Tibial artery (tissue), 4 donors: Measurements from ENCODE around the gene PSD.

ENCODE experiments used
- DNase-seq, 2 donors: peaks; one replicate each; pipeline ENCODE4 v3.0.0-alpha.2; 2019
- H3K27ac ChIP-seq, 2 donors: fragments of 200-600 bp; sonication (generic) in 1 of 2; 1 replicate in 1 of 2; 2 replicates in 1 of 2; pipeline ENCODE4 v1.5.1; 2018 to 2019; ENCODE audit warnings: mild to moderate bottlenecking in 1 of 2
- H3K27me3 ChIP-seq, 2 donors: fragments of 200-600 bp; sonication (generic) in 1 of 2; one replicate each; pipeline versions ENCODE4 v1.5.1 to v1.6.0; 2016 to 2019
- H3K36me3 ChIP-seq, 3 donors: fragments of 200-600 bp; sonication (generic) in 2 of 3; one replicate each; pipeline ENCODE4 v1.5.1; 2016 to 2019; ENCODE audit warnings: mild to moderate bottlenecking in 2 of 3
- H3K4me1 ChIP-seq, 4 donors: fragments of 200-600 bp; sonication (generic) in 2 of 4; 1 replicate in 3 of 4; 2 replicates in 1 of 4; pipeline ENCODE4 v1.5.1; 2016 to 2019
- H3K4me3 ChIP-seq, 2 donors: fragments of 200-600 bp; sonication (generic) in 1 of 2; 1 replicate in 1 of 2; 2 replicates in 1 of 2; pipeline ENCODE4 v1.5.1; 2018 to 2019; ENCODE audit warnings: mild to moderate bottlenecking in 2 of 2
- H3K9me3 ChIP-seq, 3 donors: fragments of 200-600 bp; sonication (generic) in 1 of 3; one replicate each; pipeline ENCODE4 v1.5.1; 2016 to 2019
- CTCF ChIP-seq, 2 experiments: fragments of 200-600 bp in 1 of 2; fragments of 450-650 bp in 1 of 2; IDR thresholded peaks; one replicate each; pipeline ENCODE4 v1.5.1; 2017 to 2019; ENCODE audit warnings: antibody characterized with exemption in 2 of 2, mild to moderate bottlenecking in 1 of 2, moderate library complexity in 1 of 2
- intact Hi-C: fragments of 100-400 bp; cut with DNase I; formaldehyde crosslinking; loops from one replicate; pipeline ENCODE4 v1.15.0; 2023; ENCODE audit warnings: low total_unique reads

The PSD gene

GRCh38 chr10:102384053-102384452, 34.5 kb downstream of the PSD start:
- Histone ChIP-seq H3K9me3 (no peaks in the 10 kb centered on the region), H3K4me1 (peaks cover 0 to 11% (median 4%) of the 10 kb centered on the region in 4 donors), H3K36me3 (peaks cover 30 to 45% (median 40%) of the 10 kb centered on the region in 3 donors), H3K4me3 (no peak overlapping the region), H3K27ac (no peak overlapping the region), H3K27me3 (no peaks in the 10 kb centered on the region)
- intact Hi-C loops: no loop called here
- TF ChIP-seq CTCF (IDR thresholded peaks at IDR 0.05): no peak
- DNase-seq: no peak

GRCh38 chr10:102382871-102383270, 35.7 kb downstream of the PSD start:
- intact Hi-C loops: no loop called here
- Histone ChIP-seq H3K9me3 (no peaks in the 10 kb centered on the region), H3K36me3 (peaks cover 41 to 57% (median 52%) of the 10 kb centered on the region in 3 donors)

GRCh38 chr10:102381983-102382382, 36.6 kb downstream of the PSD start:
- Histone ChIP-seq H3K36me3 (peaks cover 45 to 66% (median 58%) of the 10 kb centered on the region in 3 donors), H3K27ac (no peak overlapping the region), H3K9me3 (no peaks in the 10 kb centered on the region), H3K4me3 (no peak overlapping the region), H3K27me3 (no peaks in the 10 kb centered on the region), H3K4me1 (peaks cover 0 to 11% (median 4%) of the 10 kb centered on the region in 4 donors)
- intact Hi-C loops: no loop called here
- no peak for DNase-seq
- no peak for TF ChIP-seq CTCF (IDR thresholded peaks at IDR 0.05)

More at GRCh38 chr10:102382871-102383270, 35.7 kb downstream of the PSD start:
- no peak for DNase-seq
- no peak overlapping the region for H3K4me3 ChIP-seq
- no peak for TF ChIP-seq CTCF (IDR thresholded peaks at IDR 0.05)
- no peaks in the 10 kb centered on the region for H3K27me3 ChIP-seq
- H3K4me1 ChIP-seq: peaks cover 0 to 11% (median 4%) of the 10 kb centered on the region in 4 donors
- H3K27ac ChIP-seq: no peak overlapping the region

- Histone ChIP-seq H3K4me3 (no peak overlapping the region), H3K36me3 (peaks cover 69 to 92% (median 83%) of the 10 kb centered on the region in 3 donors), H3K27me3 (no peaks in the 10 kb centered on the region), H3K9me3 (no peaks in the 10 kb centered on the region), H3K4me1 (no peaks in the 10 kb centered on the region), H3K27ac (no peak overlapping the region)
- intact Hi-C loops: no loop called here
- TF ChIP-seq CTCF (IDR thresholded peaks at IDR 0.05): no peak
- DNase-seq: no peak
Observed at GRCh38 chr10:102379383-102379782, 39.2 kb downstream of the PSD start.

GRCh38 chr10:102376901-102377300, 41.7 kb downstream of the PSD start:
- DNase-seq: no peak
- intact Hi-C loops: no loop called here

More at GRCh38 chr10:102376901-102377300, 41.7 kb downstream of the PSD start:
- H3K27me3 ChIP-seq: no peaks in the 10 kb centered on the region
- no peak overlapping the region for H3K27ac ChIP-seq
- peaks cover 89 to 100% (median 91%) of the 10 kb centered on the region in 3 donors for H3K36me3 ChIP-seq
- TF ChIP-seq CTCF (IDR thresholded peaks at IDR 0.05): no peak
- no peaks in the 10 kb centered on the region for H3K4me1 ChIP-seq
- H3K4me3 ChIP-seq: no peak overlapping the region
- H3K9me3 ChIP-seq: no peaks in the 10 kb centered on the region
